CD4-positive, alpha-beta T cell (primary cell): ENCODE data around the gene NAA10. TPM values are rescaled to one million over a fixed set of nuclear protein-coding genes. Genes with fewer than 3 reads are reported as not detected.

ENCODE experiments used
- ATAC-seq: fragments of 200-7000 bp; cut with Tn5 transposase; one replicate; pipeline ENCODE4 v1.10.0; 2022; ENCODE audit warnings: mild to moderate bottlenecking; ENCODE audit not compliant: poor library complexity
- CTCF ChIA-PET: fragments of 350-600 bp; sonication (Branson Sonifier 250); formaldehyde crosslinking; loops from one replicate; lab custom pipeline; 2021; ENCODE audit warnings: antibody characterized with exemption, inconsistent platforms; lab: Charles Lee
- POLR2A ChIA-PET: fragments of 350-600 bp; sonication (Branson Sonifier 250); formaldehyde crosslinking; loops from one replicate; lab custom pipeline; 2021; ENCODE audit warnings: antibody characterized with exemption, inconsistent platforms; lab: Charles Lee
- DNase-seq, 14 experiments: peaks; one replicate each; pipeline ENCODE4 v3.0.0-alpha.2; 2013 to 2020; ENCODE audit warnings: mixed read lengths in 2 of 14
- H3K27ac ChIP-seq, 2 donors: one replicate each; pipeline versions ENCODE4 v1.5.1 to v1.7.0; 2013; ENCODE audit warnings: low read length in 2 of 2, low read depth in 1 of 2, mild to moderate bottlenecking in 1 of 2
- H3K27me3 ChIP-seq, 2 experiments: 1 replicate in 1 of 2; 2 replicates in 1 of 2; pipeline versions ENCODE4 v1.6.1 to v1.7.0; 2013; ENCODE audit warnings: low read length in 2 of 2, control low read depth in 1 of 2, mild to moderate bottlenecking in 1 of 2, moderate library complexity in 1 of 2; ENCODE audit not compliant: insufficient read depth in 2 of 2, control insufficient read depth in 1 of 2
- H3K36me3 ChIP-seq: one replicate; pipeline ENCODE4 v1.6.1; 2013; ENCODE audit warnings: low read length, control low read depth; ENCODE audit not compliant: insufficient read depth
- H3K4me1 ChIP-seq: one replicate; pipeline ENCODE4 v1.6.1; 2013; ENCODE audit warnings: low read length, control low read depth; ENCODE audit not compliant: insufficient read depth
- H3K4me3 ChIP-seq: one replicate; pipeline ENCODE4 v1.5.1; 2013; ENCODE audit warnings: mild to moderate bottlenecking, low read length, moderate library complexity
- H3K9me3 ChIP-seq, 2 experiments: 1 replicate in 1 of 2; 2 replicates in 1 of 2; pipeline versions ENCODE4 v1.6.1 to v1.7.0; 2013; ENCODE audit warnings: low read length in 2 of 2, mild to moderate bottlenecking in 2 of 2, control low read depth in 1 of 2, moderate library complexity in 1 of 2; ENCODE audit not compliant: control insufficient read depth in 1 of 2, insufficient read depth in 1 of 2
- H3K27ac Mint-ChIP-seq: one replicate; pipeline ENCODE4 v1.8.0; 2020; ENCODE audit warnings: mixed read lengths
- H3K27me3 Mint-ChIP-seq: one replicate; pipeline ENCODE4 v1.8.0; 2021; ENCODE audit warnings: mixed read lengths
- H3K36me3 Mint-ChIP-seq: one replicate; pipeline ENCODE4 v1.8.0; 2021; ENCODE audit warnings: low read depth, mixed read lengths
- H3K4me1 Mint-ChIP-seq: one replicate; pipeline ENCODE4 v1.8.0; 2021; ENCODE audit warnings: low read depth, mixed read lengths
- H3K4me3 Mint-ChIP-seq: one replicate; pipeline ENCODE4 v1.8.0; 2020; ENCODE audit warnings: mild to moderate bottlenecking, mixed read lengths
- H3K9me3 Mint-ChIP-seq: one replicate; pipeline ENCODE4 v1.8.0; 2020; ENCODE audit warnings: mixed read lengths
- intact Hi-C, 2 experiments: fragments of 100-400 bp; cut with DNase I in 1 of 2; cut with micrococcal nuclease in 1 of 2; formaldehyde crosslinking; loops; one replicate each; pipeline versions ENCODE4 v1.15.1 to v1.9.0; 2023 to 2025; cut with DNase I, micrococcal nuclease
- total RNA-seq, 174 experiments: library from RNA in 2 of 174; stranded (reverse) in 2 of 174; gene quantifications; one replicate each; pipeline ENCODE4 v1.2.3 and lab custom pipeline; 2021 to 2026
- TF ChIP-seq, protein P1 (sequence below): fragments of 200-600 bp; IDR thresholded peaks from one replicate; pipeline ENCODE4 v1.8.0; 2022; ENCODE audit warnings: antibody characterized with exemption, mild to moderate bottlenecking

Gene NAA10
- total RNA-seq, 2 experiments from 2014 or later = 41.5 to 42.0 TPM

DNA sequence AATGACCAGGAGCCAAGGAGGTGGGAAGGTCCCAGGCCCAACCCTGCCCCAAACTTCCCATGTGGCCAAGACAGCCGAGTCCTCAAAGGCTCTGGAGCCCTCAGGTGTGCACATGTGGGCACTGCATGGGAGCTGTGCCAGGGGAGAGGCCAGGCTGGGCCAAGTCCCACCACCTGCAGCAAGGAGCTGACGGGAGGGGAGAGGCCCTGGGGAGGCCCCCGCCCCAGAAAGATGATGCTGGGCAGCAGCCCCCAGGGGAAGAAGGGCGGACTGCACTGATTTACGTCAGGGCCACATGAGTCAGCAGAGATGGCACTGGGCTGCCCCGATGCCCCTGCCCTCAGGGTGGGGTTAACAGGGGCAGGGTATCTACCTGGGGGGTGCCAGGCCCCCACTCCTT, 50.2 kb downstream of the NAA10 start:
- POLR2A ChIA-PET = no interaction called here
- intact Hi-C loops = loop anchor here in 1 of 2 experiments (10.0 kb wide), 1 partner anchor 120 kb away; the partner anchor contains the start of gene PLXNB3
- Histone ChIP-seq H3K27me3 (peaks cover 17 to 57% of the 10 kb centered on the region in 2 experiments), H3K4me1 (peaks cover 15% of the 10 kb centered on the region), H3K27ac (no peak overlapping the region), H3K36me3 (no peaks in the 10 kb centered on the region), H3K4me3 (no peak overlapping the region), H3K9me3 (peaks cover 0 to 10% of the 10 kb centered on the region in 2 experiments)
- Mint-ChIP-seq H3K27ac (no peak overlapping the region), H3K4me3 (no peak overlapping the region), H3K36me3 (no peaks in the 10 kb centered on the region), H3K9me3 (no peaks in the 10 kb centered on the region), H3K27me3 (peaks cover 10% of the 10 kb centered on the region), H3K4me1 (no peaks in the 10 kb centered on the region)
- CTCF ChIA-PET = no interaction called here
- TF ChIP-seq, protein P1, sequence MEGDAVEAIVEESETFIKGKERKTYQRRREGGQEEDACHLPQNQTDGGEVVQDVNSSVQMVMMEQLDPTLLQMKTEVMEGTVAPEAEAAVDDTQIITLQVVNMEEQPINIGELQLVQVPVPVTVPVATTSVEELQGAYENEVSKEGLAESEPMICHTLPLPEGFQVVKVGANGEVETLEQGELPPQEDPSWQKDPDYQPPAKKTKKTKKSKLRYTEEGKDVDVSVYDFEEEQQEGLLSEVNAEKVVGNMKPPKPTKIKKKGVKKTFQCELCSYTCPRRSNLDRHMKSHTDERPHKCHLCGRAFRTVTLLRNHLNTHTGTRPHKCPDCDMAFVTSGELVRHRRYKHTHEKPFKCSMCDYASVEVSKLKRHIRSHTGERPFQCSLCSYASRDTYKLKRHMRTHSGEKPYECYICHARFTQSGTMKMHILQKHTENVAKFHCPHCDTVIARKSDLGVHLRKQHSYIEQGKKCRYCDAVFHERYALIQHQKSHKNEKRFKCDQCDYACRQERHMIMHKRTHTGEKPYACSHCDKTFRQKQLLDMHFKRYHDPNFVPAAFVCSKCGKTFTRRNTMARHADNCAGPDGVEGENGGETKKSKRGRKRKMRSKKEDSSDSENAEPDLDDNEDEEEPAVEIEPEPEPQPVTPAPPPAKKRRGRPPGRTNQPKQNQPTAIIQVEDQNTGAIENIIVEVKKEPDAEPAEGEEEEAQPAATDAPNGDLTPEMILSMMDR = no peak
- ATAC-seq (no peak), DNase-seq (peak in 1 of 14 experiments; percentile 19)

DNA sequence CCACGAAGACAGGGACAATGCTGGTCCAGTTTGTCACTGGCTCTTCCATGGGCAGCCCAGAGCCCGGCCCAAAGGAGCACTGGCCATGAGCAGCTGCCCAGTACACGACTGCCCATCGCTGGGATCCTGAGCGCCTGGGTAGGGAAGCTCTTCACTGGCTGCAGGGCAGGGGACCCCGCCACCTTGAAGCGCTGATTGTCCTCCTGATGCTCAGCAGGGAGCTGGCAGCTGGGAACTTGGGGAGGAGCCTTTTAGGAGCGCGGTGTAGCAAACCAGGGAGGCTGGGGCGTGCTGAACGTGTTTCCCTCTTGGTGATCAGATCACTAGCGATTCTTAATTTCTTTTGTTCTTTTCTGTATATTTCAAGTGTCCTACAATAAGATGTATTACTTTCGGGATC, 50.7 kb downstream of the NAA10 start:
- intact Hi-C loops = loop anchor here in 1 of 2 experiments (10.0 kb wide), 1 partner anchor 119 kb away; the partner anchor contains the start of gene PLXNB3
- no peak for ATAC-seq
- POLR2A ChIA-PET = no interaction called here

DNA sequence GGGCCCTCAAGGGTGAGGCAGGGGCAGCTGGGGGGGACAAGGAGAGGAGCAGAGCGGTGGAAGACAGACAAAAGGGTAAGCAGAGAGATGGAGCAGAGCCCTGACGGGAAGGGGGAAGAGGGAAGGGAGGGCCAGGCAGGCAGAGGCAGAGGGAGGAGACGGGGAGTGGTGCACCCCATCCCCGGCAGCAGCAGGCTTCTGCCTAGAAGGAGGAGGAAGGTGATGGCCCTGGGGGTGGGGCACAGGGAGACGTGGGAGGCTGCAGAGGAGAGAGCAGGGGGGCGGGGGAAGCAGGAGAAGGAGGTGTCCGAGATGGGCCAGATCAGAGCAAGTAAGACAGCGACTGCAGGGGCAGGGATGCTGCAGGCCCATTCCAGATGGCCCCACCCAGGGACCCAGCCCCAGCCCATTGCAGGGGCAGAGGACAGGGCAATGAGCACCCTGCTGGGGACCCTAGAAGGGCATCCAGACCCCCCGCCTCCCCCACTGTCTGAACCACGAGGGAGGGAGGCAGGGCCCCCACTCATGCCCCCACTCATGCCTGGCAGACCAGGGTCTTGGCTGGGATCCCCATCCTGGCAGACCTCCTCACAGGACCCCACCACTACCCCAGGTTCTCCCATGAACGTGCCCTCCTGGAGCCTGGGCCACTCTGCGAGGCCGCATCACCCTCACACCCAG, 51.5 kb downstream of the NAA10 start:
- CTCF ChIA-PET = no interaction called here
- H3K4me3 Mint-ChIP-seq = no peak overlapping the region
- H3K9me3 ChIP-seq = peaks cover 0 to 10% of the 10 kb centered on the region in 2 experiments
- POLR2A ChIA-PET = no interaction called here
- intact Hi-C loops = loop anchor here in 1 of 2 experiments (10.0 kb wide), 1 partner anchor 119 kb away; the partner anchor contains the start of gene PLXNB3
- H3K4me1 Mint-ChIP-seq = peaks cover 9% of the 10 kb centered on the region
- H3K9me3 Mint-ChIP-seq = no peaks in the 10 kb centered on the region
- no peak overlapping the region for H3K27ac Mint-ChIP-seq
- TF ChIP-seq, protein P1 = no peak
- DNase-seq = no peak
- no peaks in the 10 kb centered on the region for H3K36me3 ChIP-seq
- H3K27ac ChIP-seq = no peak overlapping the region
- no peak for ATAC-seq
- H3K36me3 Mint-ChIP-seq = no peaks in the 10 kb centered on the region
- no peak overlapping the region for H3K4me3 ChIP-seq
- peaks cover 23% of the 10 kb centered on the region for H3K4me1 ChIP-seq
- H3K27me3 Mint-ChIP-seq = peaks cover 17% of the 10 kb centered on the region
- H3K27me3 ChIP-seq = peaks cover 22 to 58% of the 10 kb centered on the region in 2 experiments

More for the DNA sequence above, 50.7 kb downstream of the NAA10 start:
- H3K9me3 Mint-ChIP-seq = no peaks in the 10 kb centered on the region
- H3K27me3 Mint-ChIP-seq = peaks cover 12% of the 10 kb centered on the region
- no peak overlapping the region for H3K4me3 Mint-ChIP-seq
- H3K27ac Mint-ChIP-seq = no peak overlapping the region
- Histone ChIP-seq H3K9me3 (peaks cover 0 to 10% of the 10 kb centered on the region in 2 experiments), H3K4me3 (no peak overlapping the region), H3K27me3 (peaks cover 17 to 57% of the 10 kb centered on the region in 2 experiments), H3K4me1 (peaks cover 16% of the 10 kb centered on the region), H3K27ac (no peak overlapping the region), H3K36me3 (no peaks in the 10 kb centered on the region)
- CTCF ChIA-PET = no interaction called here
- no peaks in the 10 kb centered on the region for H3K36me3 Mint-ChIP-seq
- peaks cover 2% of the 10 kb centered on the region for H3K4me1 Mint-ChIP-seq
- no peak for DNase-seq
- TF ChIP-seq, protein P1 = no peak
